Choroid plexus epithelial cell (primary cell): ENCODE measurements around the gene LHFPL2.
A peak's percentile ranks its signal among the peaks of the same experiment; 100 is the strongest.

Experiments used
- DNase-seq: peaks from one replicate; pipeline ENCODE4 v3.0.0-alpha.2; 2010; ENCODE audit warnings: low read depth
- H3K4me3 ChIP-seq: 2 replicates; pipeline ENCODE4 v1.5.1; 2011; ENCODE audit warnings: low read depth, mild to moderate bottlenecking, control low read depth, low read length, moderate library complexity
- TF ChIP-seq, protein P1 (sequence below): conservative IDR thresholded peaks from 2 replicates; pipeline ENCODE4 v1.5.1; 2011; ENCODE audit warnings: low read depth, mild to moderate bottlenecking, control low read depth, inconsistent platforms, low read length, moderate library complexity

The LHFPL2 gene

DNA sequence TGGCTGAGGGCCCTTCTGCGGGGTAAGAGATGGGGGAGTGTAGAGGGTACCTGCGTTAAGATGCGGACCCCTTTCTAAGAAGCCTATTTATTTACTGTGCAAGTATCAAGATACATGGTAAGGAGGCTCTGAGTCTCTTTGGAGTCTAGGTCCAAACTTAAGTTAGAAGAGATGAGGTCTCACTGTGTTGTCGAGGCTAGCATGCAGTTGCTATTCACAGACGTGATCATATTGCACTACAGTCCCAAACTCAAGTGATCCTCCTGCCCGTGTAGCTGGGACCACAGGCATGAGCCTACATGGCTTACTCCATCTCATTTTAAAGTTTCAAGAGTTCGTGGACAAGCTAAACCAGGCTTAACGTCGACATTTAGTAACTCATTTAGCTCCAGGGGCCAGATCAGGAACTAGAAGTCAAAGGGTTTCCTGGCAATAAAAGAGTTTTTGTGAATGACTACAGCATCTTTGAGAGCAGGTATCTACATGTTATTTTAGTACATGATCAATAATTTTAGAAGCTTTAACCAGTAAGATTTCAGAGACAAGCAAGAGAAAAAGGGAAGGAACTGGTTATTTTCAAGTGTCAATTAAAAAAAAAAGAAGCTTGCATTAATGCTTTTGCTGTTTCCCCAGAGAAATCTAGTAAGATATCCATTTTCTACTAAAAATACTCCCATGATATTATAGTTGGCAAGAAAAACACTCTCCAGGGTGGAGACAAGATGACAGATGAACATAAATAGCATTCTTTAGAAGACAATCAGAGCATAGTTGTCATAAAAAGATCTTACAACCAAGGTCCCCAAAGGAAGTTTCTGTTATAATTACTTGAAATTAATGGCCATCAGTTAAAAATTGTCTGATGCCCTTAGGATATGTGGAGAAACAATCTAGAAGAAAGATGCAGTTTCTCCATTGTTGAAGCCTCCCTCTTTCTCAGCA is 146.9 kb downstream of the LHFPL2 start:
- no peak overlapping the region for H3K4me3 ChIP-seq
- no peak for DNase-seq
- TF ChIP-seq, protein P1, sequence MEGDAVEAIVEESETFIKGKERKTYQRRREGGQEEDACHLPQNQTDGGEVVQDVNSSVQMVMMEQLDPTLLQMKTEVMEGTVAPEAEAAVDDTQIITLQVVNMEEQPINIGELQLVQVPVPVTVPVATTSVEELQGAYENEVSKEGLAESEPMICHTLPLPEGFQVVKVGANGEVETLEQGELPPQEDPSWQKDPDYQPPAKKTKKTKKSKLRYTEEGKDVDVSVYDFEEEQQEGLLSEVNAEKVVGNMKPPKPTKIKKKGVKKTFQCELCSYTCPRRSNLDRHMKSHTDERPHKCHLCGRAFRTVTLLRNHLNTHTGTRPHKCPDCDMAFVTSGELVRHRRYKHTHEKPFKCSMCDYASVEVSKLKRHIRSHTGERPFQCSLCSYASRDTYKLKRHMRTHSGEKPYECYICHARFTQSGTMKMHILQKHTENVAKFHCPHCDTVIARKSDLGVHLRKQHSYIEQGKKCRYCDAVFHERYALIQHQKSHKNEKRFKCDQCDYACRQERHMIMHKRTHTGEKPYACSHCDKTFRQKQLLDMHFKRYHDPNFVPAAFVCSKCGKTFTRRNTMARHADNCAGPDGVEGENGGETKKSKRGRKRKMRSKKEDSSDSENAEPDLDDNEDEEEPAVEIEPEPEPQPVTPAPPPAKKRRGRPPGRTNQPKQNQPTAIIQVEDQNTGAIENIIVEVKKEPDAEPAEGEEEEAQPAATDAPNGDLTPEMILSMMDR: no peak

DNA sequence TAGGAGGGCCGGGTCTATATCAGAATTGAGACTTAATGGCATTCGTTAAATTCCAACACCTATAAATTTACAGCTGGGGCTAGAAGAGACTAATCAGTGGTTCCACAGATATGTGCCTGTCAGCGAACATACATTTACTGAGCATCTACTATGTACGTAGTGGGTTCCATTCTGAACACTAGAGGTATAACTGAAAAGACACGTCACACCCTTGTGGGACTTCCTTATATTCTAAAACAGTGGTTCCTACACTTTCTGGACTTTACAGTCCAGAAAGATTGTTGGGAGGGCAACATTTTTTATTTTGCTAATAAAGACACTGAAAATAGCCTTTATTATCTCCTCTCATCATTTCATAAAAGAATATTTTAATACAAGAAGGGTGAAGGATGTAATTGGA is 147.7 kb downstream of the LHFPL2 start:
- no peak overlapping the region for H3K4me3 ChIP-seq
- TF ChIP-seq, protein P1: no peak
- DNase-seq: no peak

DNA sequence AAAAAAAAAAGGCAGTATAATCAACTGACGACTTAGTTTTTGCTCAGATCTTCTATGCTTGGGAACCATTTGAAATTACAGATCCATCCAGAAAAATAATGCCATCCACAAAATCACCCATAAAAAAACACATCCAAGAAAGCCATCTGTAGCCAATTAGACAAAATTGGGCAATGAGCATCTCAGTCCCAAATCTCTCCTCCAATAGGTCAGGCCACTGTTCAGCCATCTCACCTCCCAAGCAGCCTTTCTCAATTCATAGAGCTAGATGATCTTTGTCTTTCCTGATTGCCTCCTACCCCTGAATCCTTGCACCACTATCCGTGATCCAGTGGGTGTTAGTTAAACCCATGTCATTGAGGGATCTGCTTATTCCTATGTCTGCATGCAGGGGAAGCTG is 148.5 kb downstream of the LHFPL2 start:
- TF ChIP-seq, protein P1: no peak
- no peak overlapping the region for H3K4me3 ChIP-seq
- DNase-seq: no peak

DNA sequence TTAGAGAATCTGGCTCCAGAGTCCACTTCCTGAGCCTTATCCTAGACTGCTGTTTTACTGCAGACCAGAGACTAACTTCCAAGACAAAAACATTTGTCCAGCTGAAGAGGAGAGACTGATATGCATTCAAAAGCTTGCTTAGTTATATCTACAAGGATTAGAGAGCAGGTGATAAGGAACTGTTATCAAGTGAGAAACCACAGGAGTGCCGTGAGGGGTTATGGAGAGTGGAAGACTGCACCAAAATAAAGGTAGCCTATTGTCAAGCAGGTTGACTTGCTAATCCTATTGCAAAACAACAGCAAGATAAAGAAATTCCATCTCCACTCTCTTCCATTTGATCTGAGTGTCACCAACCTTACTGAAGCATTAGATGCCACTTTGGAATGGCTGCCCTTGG is 149.1 kb downstream of the LHFPL2 start:
- H3K4me3 ChIP-seq: no peak overlapping the region
- DNase-seq: no peak
- TF ChIP-seq, protein P1: no peak

DNA sequence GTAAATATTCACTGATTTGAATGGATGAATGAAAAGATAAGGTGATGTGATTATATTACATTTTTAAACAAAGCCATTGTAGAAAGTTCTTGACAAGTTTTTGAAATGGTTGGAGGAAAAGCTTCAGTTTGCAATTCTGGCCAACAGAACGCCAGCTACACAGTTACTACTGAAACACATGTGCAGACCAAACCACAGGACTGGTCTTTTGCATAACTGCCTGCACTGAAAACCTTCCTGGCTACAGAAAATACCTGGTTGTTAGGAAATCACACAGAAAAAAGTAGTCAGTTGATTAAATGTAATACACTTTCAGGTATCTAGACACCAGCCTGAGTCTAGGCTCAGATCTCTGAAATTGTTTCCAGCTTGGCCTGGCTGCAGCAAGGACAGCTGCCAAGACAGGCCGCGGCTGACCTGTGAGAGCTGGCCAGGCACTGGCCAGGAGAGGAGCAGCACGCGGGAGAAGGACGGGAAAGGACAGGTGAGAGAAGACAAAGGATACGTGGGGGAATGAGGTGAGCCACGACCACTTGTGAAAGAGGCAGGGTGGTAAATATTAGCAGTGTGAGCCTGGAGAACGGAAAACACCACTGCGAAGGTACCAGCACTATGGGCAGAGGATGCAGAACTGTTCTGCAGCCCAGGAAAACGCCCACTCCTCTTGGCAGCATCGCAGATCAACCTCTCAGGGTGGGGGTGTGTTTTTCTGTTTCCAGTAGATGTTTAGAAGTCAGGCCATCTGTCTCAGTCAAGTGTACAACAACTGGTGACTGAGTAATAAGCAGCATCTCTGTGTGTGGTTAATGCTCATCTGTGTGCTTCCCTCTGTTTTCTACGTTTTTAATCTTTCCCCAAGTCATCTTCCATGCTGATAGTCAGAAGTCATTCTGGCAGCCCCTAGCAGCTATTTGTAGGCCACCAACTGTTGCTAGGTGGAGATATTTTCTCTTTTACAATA is 150.7 kb downstream of the LHFPL2 start:
- TF ChIP-seq, protein P1: no peak
- DNase-seq: no peak
- H3K4me3 ChIP-seq: no peak overlapping the region

DNA sequence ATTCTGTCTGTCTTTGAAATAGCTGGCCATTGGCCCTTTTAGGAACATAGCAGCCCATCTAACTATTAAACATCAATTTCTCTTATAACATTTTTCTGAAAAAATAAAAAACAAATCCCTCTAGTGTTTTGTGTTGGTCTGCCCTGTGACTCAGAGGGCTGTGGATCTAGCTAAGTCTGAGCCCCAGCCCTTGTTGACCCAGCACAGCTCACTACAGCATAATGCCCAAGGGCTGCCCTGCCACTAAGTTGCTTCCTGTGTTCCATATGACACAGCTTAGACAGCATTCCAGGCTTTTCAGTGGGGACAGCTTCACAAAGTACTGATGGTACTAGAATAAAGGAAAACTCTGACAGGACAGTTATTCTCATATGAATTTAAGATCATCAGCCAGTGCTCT is 152.2 kb downstream of the LHFPL2 start:
- no peak overlapping the region for H3K4me3 ChIP-seq
- TF ChIP-seq, protein P1: no peak
- peak; percentile 54 for DNase-seq
